WERI-Rb-1 (cell line): ENCODE measurements around the gene NSF.

Experiments used
- DNase-seq: peaks from one replicate; pipeline ENCODE4 v3.0.0-alpha.2; 2020
- H3K27ac ChIP-seq: fragments of 250-450 bp; sonication (Bioruptor Pico); 2 replicates; pipeline ENCODE4 v1.5.1; 2020; ENCODE audit warnings: mild to moderate bottlenecking, moderate library complexity
- H3K27me3 ChIP-seq: fragments of 250-450 bp; sonication (Bioruptor Pico); 2 replicates; pipeline ENCODE4 v1.5.1; 2021; ENCODE audit warnings: mild to moderate bottlenecking, low read depth, moderate library complexity; ENCODE audit not compliant: insufficient read depth, severe bottlenecking
- H3K36me3 ChIP-seq: fragments of 250-450 bp; sonication (Bioruptor Pico); 2 replicates; pipeline ENCODE4 v1.5.1; 2020; ENCODE audit warnings: mild to moderate bottlenecking, moderate library complexity
- H3K4me3 ChIP-seq: 2 replicates; pipeline ENCODE4 v1.5.1; 2011; ENCODE audit warnings: low read depth, mild to moderate bottlenecking, control low read depth, low read length
- H3K9me3 ChIP-seq: fragments of 250-450 bp; sonication (Bioruptor Pico); 2 replicates; pipeline ENCODE4 v1.5.1; 2021; ENCODE audit warnings: mild to moderate bottlenecking, moderate library complexity; ENCODE audit not compliant: severe bottlenecking
- TF ChIP-seq, protein P1 (sequence below): IDR thresholded peaks from 2 replicates; pipeline ENCODE4 v1.5.1; 2011; ENCODE audit warnings: low read depth, mild to moderate bottlenecking, control low read depth, inconsistent platforms, low read length

NSF gene

GRCh38 chr17:46763416-46763815 is 172.9 kb downstream of the NSF start:
- H3K27me3 ChIP-seq = no peaks in the 10 kb centered on the region
- TF ChIP-seq, protein P1, sequence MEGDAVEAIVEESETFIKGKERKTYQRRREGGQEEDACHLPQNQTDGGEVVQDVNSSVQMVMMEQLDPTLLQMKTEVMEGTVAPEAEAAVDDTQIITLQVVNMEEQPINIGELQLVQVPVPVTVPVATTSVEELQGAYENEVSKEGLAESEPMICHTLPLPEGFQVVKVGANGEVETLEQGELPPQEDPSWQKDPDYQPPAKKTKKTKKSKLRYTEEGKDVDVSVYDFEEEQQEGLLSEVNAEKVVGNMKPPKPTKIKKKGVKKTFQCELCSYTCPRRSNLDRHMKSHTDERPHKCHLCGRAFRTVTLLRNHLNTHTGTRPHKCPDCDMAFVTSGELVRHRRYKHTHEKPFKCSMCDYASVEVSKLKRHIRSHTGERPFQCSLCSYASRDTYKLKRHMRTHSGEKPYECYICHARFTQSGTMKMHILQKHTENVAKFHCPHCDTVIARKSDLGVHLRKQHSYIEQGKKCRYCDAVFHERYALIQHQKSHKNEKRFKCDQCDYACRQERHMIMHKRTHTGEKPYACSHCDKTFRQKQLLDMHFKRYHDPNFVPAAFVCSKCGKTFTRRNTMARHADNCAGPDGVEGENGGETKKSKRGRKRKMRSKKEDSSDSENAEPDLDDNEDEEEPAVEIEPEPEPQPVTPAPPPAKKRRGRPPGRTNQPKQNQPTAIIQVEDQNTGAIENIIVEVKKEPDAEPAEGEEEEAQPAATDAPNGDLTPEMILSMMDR = no peak
- no peak overlapping the region for H3K27ac ChIP-seq
- H3K36me3 ChIP-seq = peaks cover 45% of the 10 kb centered on the region
- no peak for DNase-seq
- H3K4me3 ChIP-seq = no peak overlapping the region
- H3K9me3 ChIP-seq = no peaks in the 10 kb centered on the region

DNA sequence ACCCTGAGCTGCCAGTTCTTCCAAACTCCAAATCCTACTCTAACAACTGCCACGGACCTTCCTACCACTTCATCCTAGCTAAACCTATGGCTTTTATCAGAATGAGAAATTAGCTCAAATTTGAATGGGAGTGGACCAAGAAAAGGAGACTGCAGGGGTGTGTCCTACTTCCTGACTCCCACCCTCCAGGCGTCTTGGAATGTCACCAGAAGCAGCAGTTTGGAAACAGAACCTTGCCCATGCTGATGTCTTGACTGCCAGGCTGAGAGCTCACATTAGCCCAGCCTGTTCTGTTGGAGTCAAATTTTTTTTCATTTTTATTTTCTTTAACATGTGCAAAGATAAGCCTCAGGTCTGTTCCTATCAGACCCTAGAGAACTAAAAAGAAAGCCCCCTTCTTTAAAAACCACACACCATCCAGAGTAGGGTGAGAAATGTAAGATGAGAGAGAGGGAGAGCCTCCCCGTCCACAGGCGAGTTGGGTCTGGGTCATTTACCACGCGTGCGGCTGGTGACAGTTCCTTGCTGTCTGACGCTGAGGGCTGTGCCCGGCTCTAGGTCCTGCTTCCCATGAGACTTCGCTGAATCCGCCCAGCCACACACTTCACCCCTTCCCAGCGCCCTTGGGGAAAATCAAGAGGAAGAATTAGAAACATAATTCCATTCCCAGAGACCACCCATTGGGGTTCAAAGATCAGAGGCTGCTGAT is 173.7 kb downstream of the NSF start:
- DNase-seq = no peak
- no peak overlapping the region for H3K4me3 ChIP-seq
- TF ChIP-seq, protein P1 = no peak
- H3K9me3 ChIP-seq = no peaks in the 10 kb centered on the region
- H3K36me3 ChIP-seq = peaks cover 38% of the 10 kb centered on the region
- no peak overlapping the region for H3K27ac ChIP-seq
- no peaks in the 10 kb centered on the region for H3K27me3 ChIP-seq

DNA sequence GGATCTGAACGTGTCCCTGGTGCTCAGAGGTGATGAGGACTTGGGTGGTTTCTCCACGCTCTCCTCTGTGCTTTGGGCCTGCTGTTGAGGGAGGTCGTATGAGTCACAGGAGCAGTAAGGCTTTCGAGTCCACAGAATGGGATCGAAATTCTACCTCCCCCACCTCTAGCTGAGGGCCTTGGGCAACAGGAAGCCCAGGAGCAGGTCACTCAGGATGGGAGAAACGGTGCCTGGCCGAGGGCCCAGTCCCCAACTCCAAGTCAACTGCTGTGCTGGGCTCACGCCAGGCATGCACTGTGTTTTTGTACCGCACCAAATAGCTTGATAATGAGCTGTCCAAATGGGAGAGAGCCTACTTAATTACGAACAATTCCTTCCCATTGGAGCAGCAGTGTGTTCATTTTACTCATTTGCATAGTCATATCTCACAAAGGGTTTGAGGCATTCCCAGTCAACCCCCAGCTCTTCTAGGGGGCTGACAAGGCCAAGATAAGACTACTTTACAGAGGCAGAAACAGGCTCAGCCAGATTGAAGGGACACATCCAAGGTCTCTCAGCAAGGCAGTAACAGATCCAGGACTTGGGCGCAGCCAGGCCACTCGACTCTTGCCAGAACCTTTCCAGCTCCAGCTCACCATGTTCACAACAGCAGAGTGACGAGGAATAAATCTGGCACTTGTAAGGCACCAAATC is 174.4 kb downstream of the NSF start:
- Histone ChIP-seq H3K9me3 (no peaks in the 10 kb centered on the region), H3K4me3 (no peak overlapping the region), H3K27ac (no peak overlapping the region), H3K27me3 (no peaks in the 10 kb centered on the region), H3K36me3 (peaks cover 31% of the 10 kb centered on the region)
- TF ChIP-seq, protein P1 = no peak
- DNase-seq = no peak

GRCh38 chr17:46765453-46765852 is 175.0 kb downstream of the NSF start:
- H3K27me3 ChIP-seq = no peaks in the 10 kb centered on the region
- H3K4me3 ChIP-seq = no peak overlapping the region
- peaks cover 30% of the 10 kb centered on the region for H3K36me3 ChIP-seq
- TF ChIP-seq, protein P1 = no peak
- H3K9me3 ChIP-seq = no peaks in the 10 kb centered on the region
- DNase-seq = no peak
- H3K27ac ChIP-seq = no peak overlapping the region

GRCh38 chr17:46766493-46767491 is 176.3 kb downstream of the NSF start:
- Histone ChIP-seq H3K9me3 (no peaks in the 10 kb centered on the region), H3K36me3 (peaks cover 30% of the 10 kb centered on the region), H3K4me3 (no peak overlapping the region), H3K27ac (no peak overlapping the region), H3K27me3 (no peaks in the 10 kb centered on the region)
- DNase-seq = no peak
- TF ChIP-seq, protein P1 = no peak
